Activated T-cell treated with anti-CD3 and anti-CD28 coated beads, Interleukin-2, amount 50 U/mL, for 72 hours (primary cell): ENCODE measurements around the gene CTSD. TPM values are rescaled to one million over a fixed set of nuclear protein-coding genes. Genes with fewer than 3 reads are reported as not detected.

Experiments used
- ATAC-seq, 2 donors: fragments of 150-1000 bp; cut with Tn5 transposase; replicated peaks in 1 of 2; 2 replicates each; pipeline ENCODE4 v1.10.0; 2021; ENCODE audit warnings: moderate library complexity in 2 of 2, mild to moderate bottlenecking in 1 of 2
- DNase-seq, 2 donors: peaks; one replicate each; pipeline ENCODE4 v3.0.0; 2021 to 2022; ENCODE audit warnings: mixed read lengths in 1 of 2
- H3K27ac Mint-ChIP-seq: one replicate; pipeline ENCODE4 v1.8.0; 2022; ENCODE audit warnings: mild to moderate bottlenecking, moderate library complexity, mixed read lengths
- H3K27me3 Mint-ChIP-seq: one replicate; pipeline ENCODE4 v1.8.0; 2022; ENCODE audit warnings: low read depth, mixed read lengths
- H3K36me3 Mint-ChIP-seq, 2 donors: one replicate each; pipeline ENCODE4 v1.8.0; 2022; ENCODE audit warnings: mixed read lengths in 2 of 2, mild to moderate bottlenecking in 1 of 2; ENCODE audit not compliant: insufficient read depth in 2 of 2
- H3K4me1 Mint-ChIP-seq: one replicate; pipeline ENCODE4 v1.8.0; 2022; ENCODE audit warnings: low read depth, mixed read lengths
- H3K4me3 Mint-ChIP-seq, 2 donors: one replicate each; pipeline ENCODE4 v1.8.0; 2022; ENCODE audit warnings: mild to moderate bottlenecking in 2 of 2, mixed read lengths in 2 of 2, moderate library complexity in 2 of 2
- H3K9me3 Mint-ChIP-seq, 2 donors: one replicate each; pipeline ENCODE4 v1.8.0; 2022; ENCODE audit warnings: mixed read lengths in 2 of 2
- total RNA-seq, 2 donors: library from RNA; stranded (reverse); gene quantifications; one replicate each; pipeline ENCODE4 v1.2.3, GENCODE V29; 2022

The CTSD gene
- total RNA-seq, 2 donors from 2014 or later: 56.2 to 66.9 TPM

GRCh38 chr11:1752907-1753228 is 10.9 kb downstream of the CTSD start:
- H3K36me3 Mint-ChIP-seq: no peaks in the 10 kb centered on the region
- H3K9me3 Mint-ChIP-seq: no peaks in the 10 kb centered on the region
- H3K27me3 Mint-ChIP-seq: peaks cover 16% of the 10 kb centered on the region
- H3K27ac Mint-ChIP-seq: no peak overlapping the region
- no peak for ATAC-seq
- no peak overlapping the region for H3K4me3 Mint-ChIP-seq
- H3K4me1 Mint-ChIP-seq: peaks cover 39% of the 10 kb centered on the region
- DNase-seq: no peak

GRCh38 chr11:1751999-1752906 is 11.5 kb downstream of the CTSD start:
- Mint-ChIP-seq H3K9me3 (no peaks in the 10 kb centered on the region), H3K27ac (no peak overlapping the region), H3K4me1 (peaks cover 32% of the 10 kb centered on the region)

DNA sequence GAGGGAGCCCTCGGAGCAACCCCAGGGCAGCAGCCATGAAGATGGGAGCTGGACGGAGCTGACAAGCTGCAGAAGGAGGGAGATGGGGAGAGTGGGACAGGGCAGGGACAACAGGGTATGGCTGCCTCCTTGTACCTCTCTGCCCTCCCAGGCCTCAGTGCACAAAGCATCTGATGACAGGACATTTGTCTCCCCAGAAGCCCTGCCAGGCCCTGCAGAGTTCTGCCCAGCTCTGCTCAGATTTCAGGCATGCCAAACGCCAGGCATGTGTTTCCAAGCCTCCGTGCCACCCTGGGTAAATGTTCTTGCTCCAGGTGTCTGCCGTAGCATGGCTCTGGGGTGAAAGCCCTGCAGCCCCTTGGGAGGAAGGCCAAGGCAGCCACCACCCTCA is 12.2 kb downstream of the CTSD start:
- DNase-seq: no peak
- ATAC-seq: no peak
- no peak overlapping the region for H3K4me3 Mint-ChIP-seq
- H3K9me3 Mint-ChIP-seq: no peaks in the 10 kb centered on the region
- H3K36me3 Mint-ChIP-seq: no peaks in the 10 kb centered on the region
- H3K27ac Mint-ChIP-seq: no peak overlapping the region
- H3K27me3 Mint-ChIP-seq: peaks cover 16% of the 10 kb centered on the region
- H3K4me1 Mint-ChIP-seq: peaks cover 25% of the 10 kb centered on the region

More at GRCh38 chr11:1751999-1752906, 11.5 kb downstream of the CTSD start:
- DNase-seq (no peak), ATAC-seq (no peak)
- H3K4me3 Mint-ChIP-seq: no peak overlapping the region
- H3K36me3 Mint-ChIP-seq: no peaks in the 10 kb centered on the region
- peaks cover 16% of the 10 kb centered on the region for H3K27me3 Mint-ChIP-seq

GRCh38 chr11:1750840-1751530 is 12.7 kb downstream of the CTSD start:
- H3K36me3 Mint-ChIP-seq: no peaks in the 10 kb centered on the region
- no peak for ATAC-seq
- peaks cover 20% of the 10 kb centered on the region for H3K4me1 Mint-ChIP-seq
- peaks cover 16% of the 10 kb centered on the region for H3K27me3 Mint-ChIP-seq
- DNase-seq: no peak
- no peak overlapping the region for H3K4me3 Mint-ChIP-seq
- H3K9me3 Mint-ChIP-seq: peaks cover 2 to 3% of the 10 kb centered on the region in 2 donors
- no peak overlapping the region for H3K27ac Mint-ChIP-seq

- Mint-ChIP-seq H3K36me3 (no peaks in the 10 kb centered on the region), H3K4me1 (peaks cover 15% of the 10 kb centered on the region), H3K4me3 (peak within 1 kb of the TSS; percentile 17 to 59), H3K9me3 (peaks cover 6% of the 10 kb centered on the region in 2 donors), H3K27ac (no peak within 1 kb of the TSS), H3K27me3 (peaks cover 16% of the 10 kb centered on the region)
- ATAC-seq (no peak), DNase-seq (no peak)
These were observed 13.3 kb downstream of the CTSD start, which contains the start of gene IFITM10 for GRCh38 chr11:1750481-1750839. Gene IFITM10, minus strand, starts transcription at chr11:1750595. Its CDS starts 153 bp downstream, at chr11:1750442.

GRCh38 chr11:1749395-1750351 is 14.1 kb downstream of the CTSD start:
- no peak for ATAC-seq
- peaks cover 6 to 8% of the 10 kb centered on the region in 2 donors for H3K9me3 Mint-ChIP-seq
- no peak for DNase-seq
- H3K4me3 Mint-ChIP-seq: peak overlapping the region; percentile 17 to 59
- peaks cover 14% of the 10 kb centered on the region for H3K4me1 Mint-ChIP-seq
- H3K27me3 Mint-ChIP-seq: peaks cover 16% of the 10 kb centered on the region
- no peak overlapping the region for H3K27ac Mint-ChIP-seq
- no peaks in the 10 kb centered on the region for H3K36me3 Mint-ChIP-seq

- DNase-seq (no peak), ATAC-seq (peak; percentile 30 to 34)
- no peak overlapping the region for H3K27ac Mint-ChIP-seq
- peaks cover 16% of the 10 kb centered on the region for H3K27me3 Mint-ChIP-seq
- H3K4me1 Mint-ChIP-seq: peaks cover 14% of the 10 kb centered on the region
- H3K9me3 Mint-ChIP-seq: peaks cover 6 to 8% of the 10 kb centered on the region in 2 donors
- H3K36me3 Mint-ChIP-seq: no peaks in the 10 kb centered on the region
- H3K4me3 Mint-ChIP-seq: no peak overlapping the region
These were observed 14.9 kb downstream of the CTSD start for GRCh38 chr11:1748636-1749394.

GRCh38 chr11:1747753-1748635 is 15.7 kb downstream of the CTSD start:
- Mint-ChIP-seq H3K9me3 (peaks cover 6 to 8% of the 10 kb centered on the region in 2 donors), H3K27ac (no peak overlapping the region), H3K36me3 (no peaks in the 10 kb centered on the region), H3K4me3 (no peak overlapping the region), H3K4me1 (peaks cover 14% of the 10 kb centered on the region), H3K27me3 (peaks cover 16% of the 10 kb centered on the region)
- ATAC-seq (no peak), DNase-seq (no peak)

DNA sequence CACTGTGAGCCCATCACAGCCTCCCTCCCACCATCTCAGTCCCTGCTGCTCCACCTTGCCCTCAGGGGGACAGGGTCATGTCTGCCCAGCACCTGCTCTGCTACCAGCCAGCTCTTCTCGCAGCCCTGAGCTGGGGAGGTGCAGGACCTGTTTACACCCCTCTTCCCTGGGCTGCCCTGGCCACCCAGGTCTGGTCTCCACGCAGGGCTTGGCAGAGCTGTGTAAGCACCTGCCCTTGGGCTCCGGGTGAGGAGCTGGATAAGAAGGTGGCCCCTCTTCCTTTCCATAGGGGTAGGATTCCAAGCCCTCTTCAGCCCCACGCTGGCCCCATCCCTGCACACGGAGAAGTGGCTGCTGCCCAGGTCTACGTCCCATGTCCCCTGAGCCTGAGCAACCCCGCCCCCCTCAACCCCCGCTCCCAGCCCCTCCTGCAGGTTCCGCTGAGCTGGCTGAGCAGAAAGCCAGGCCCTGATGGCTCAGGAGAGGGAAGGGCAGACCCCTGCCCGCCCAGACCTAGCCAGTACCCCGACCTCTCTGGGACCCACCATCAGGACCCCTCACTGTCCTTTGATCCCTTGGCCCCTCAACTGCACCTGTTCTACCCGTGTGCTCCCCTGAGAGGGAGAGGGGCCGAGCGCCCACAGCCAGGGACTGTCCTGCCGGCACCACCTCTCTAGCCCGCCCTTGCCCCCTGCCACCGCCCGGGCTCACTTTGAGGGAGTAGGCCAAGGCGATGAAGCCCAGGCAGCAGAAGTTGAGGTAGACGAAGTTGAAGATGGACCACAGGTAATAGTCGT is 16.6 kb downstream of the CTSD start:
- no peak overlapping the region for H3K27ac Mint-ChIP-seq
- ATAC-seq: no peak
- H3K4me3 Mint-ChIP-seq: no peak overlapping the region
- peaks cover 14% of the 10 kb centered on the region for H3K4me1 Mint-ChIP-seq
- DNase-seq: no peak
- H3K27me3 Mint-ChIP-seq: peaks cover 16% of the 10 kb centered on the region
- peaks cover 6 to 8% of the 10 kb centered on the region in 2 donors for H3K9me3 Mint-ChIP-seq
- H3K36me3 Mint-ChIP-seq: no peaks in the 10 kb centered on the region

GRCh38 chr11:1746511-1746931 is 17.2 kb downstream of the CTSD start:
- H3K27ac Mint-ChIP-seq: no peak overlapping the region
- H3K27me3 Mint-ChIP-seq: peaks cover 16% of the 10 kb centered on the region
- H3K4me3 Mint-ChIP-seq: no peak overlapping the region
- ATAC-seq (no peak), DNase-seq (no peak)
- H3K9me3 Mint-ChIP-seq: peaks cover 6 to 8% of the 10 kb centered on the region in 2 donors
- H3K4me1 Mint-ChIP-seq: peaks cover 14% of the 10 kb centered on the region
- H3K36me3 Mint-ChIP-seq: no peaks in the 10 kb centered on the region
